A549 treated with CpdA at 1 μM for 4 hours (cell line): Measurements from ENCODE around the gene ZYG11A. TPM values are rescaled to one million over a fixed set of nuclear protein-coding genes. Genes with fewer than 3 reads are reported as not detected.

Experiments used
- total RNA-seq: library from RNA; stranded (reverse); fragments of 200-300 nt; extraction: Qiagen RNA extraction; gene quantifications from 5 replicates; pipeline ENCODE4 v1.2.3, GENCODE V29; 2022; ENCODE audit warnings: low read depth

The ZYG11A gene
- total RNA-seq, result 2.1 to 2.7 TPM (median 2.5 TPM) in 5 replicates

GRCh38 chr1:52842643-52843310, at the start of gene ZYG11A:
TSS of gene ZYG11A (plus strand) at chr1:52842760. CDS start at chr1:52842884, 124 bp downstream.

GRCh38 chr1:52927212-52928014, 84.9 kb downstream of the ZYG11A start, which contains the start of gene SCP2:
TSS of gene SCP2 (plus strand) at chr1:52927276. CDS start at chr1:52927397, 121 bp downstream.

Other genes starting within 250 kb of the ZYG11A start
- gene GPX7, start 240.4 kb upstream of the ZYG11A start, total RNA-seq, result not detected in 5 replicates
- gene SHISAL2A, start 209.6 kb upstream of the ZYG11A start, total RNA-seq, result 0.19 TPM in 1 of 5 replicates, not detected in the others
- gene COA7, start 144.4 kb upstream of the ZYG11A start, total RNA-seq, result 19.6 to 24.4 TPM (median 22.0 TPM) in 5 replicates
- 3.4 to 5.3 TPM (median 4.4 TPM) in 5 replicates for gene ZYG11B, start 116.3 kb upstream of the ZYG11A start, total RNA-seq
- 8.5 to 13.2 TPM (median 10.1 TPM) in 5 replicates for gene ECHDC2, start 79.0 kb downstream of the ZYG11A start, total RNA-seq
- 44.9 to 68.4 TPM (median 52.3 TPM) in 5 replicates for gene SCP2, start 84.5 kb downstream of the ZYG11A start, total RNA-seq
- gene PODN, start 219.5 kb downstream of the ZYG11A start, total RNA-seq, result 0.02 TPM in 1 of 5 replicates, not detected in the others